HepG2 (cell line): ENCODE results near the gene COBL. TPM values are rescaled to one million over a fixed set of nuclear protein-coding genes. Genes with fewer than 3 reads are reported as not detected.

ENCODE experiments used
- DR1 ChIP-seq: sonication (generic); formaldehyde crosslinking; IDR thresholded peaks from 2 replicates; pipeline ENCODE4 v1.8.0; 2021; ENCODE audit warnings: mild to moderate bottlenecking, missing genetic modification reagents, inconsistent platforms
- ERF ChIP-seq: IDR thresholded peaks from 2 replicates; pipeline ENCODE4 v1.6.1; 2018; ENCODE audit warnings: missing biosample characterization, missing genetic modification reagents
- FOSL2 ChIP-seq: sonication (generic); formaldehyde crosslinking; IDR thresholded peaks from 2 replicates; pipeline ENCODE4 v1.4.0; 2020; ENCODE audit warnings: missing genetic modification reagents
- MXI1 ChIP-seq: IDR thresholded peaks from 3 replicates; pipeline ENCODE4 v1.6.1; 2012; ENCODE audit warnings: low read depth, low read length, inconsistent platforms, borderline replicate concordance
- RAD21 ChIP-seq: fragments of 450-650 bp; formaldehyde crosslinking; IDR thresholded peaks from 2 replicates; pipeline ENCODE4 v1.5.0; 2020; ENCODE audit warnings: mild to moderate bottlenecking
- TBL1XR1 ChIP-seq: fragments of 150-350 bp; IDR thresholded peaks from 2 replicates; pipeline ENCODE4 v1.6.1; 2014; ENCODE audit warnings: borderline replicate concordance, low read length; ENCODE audit not compliant: partially characterized antibody
- ZIK1 ChIP-seq: sonication (generic); formaldehyde crosslinking; IDR thresholded peaks from 2 replicates; pipeline ENCODE4 v1.5.0; 2020; ENCODE audit warnings: mild to moderate bottlenecking, low read depth, missing genetic modification reagents, borderline replicate concordance
- ZSCAN20 ChIP-seq: sonication (generic); formaldehyde crosslinking; IDR thresholded peaks from 2 replicates; pipeline ENCODE4 v1.4.0; 2020; ENCODE audit warnings: missing genetic modification reagents, mild to moderate bottlenecking, borderline replicate concordance
- polyA plus RNA-seq, 8 experiments: library from polyadenylated mRNA; depleted of rRNA in 3 of 8; stranded (reverse) in 7 of 8; unstranded in 1 of 8; fragments of >200 nt; fragmentation: Illumina TruSeq in 4 of 8; extraction: Trizol in 4 of 8; gene quantifications; 2 replicates each; pipeline versions ENCODE4 v1.2.1 to v1.2.3, GENCODE V29; 2011 to 2016; ENCODE audit warnings: low read depth in 4 of 8, missing spikeins in 1 of 8, mixed read lengths in 1 of 8; ENCODE audit not compliant: insufficient read depth in 1 of 8
- total RNA-seq, 5 experiments: library from RNA; depleted of rRNA; stranded (reverse); fragments of >200 nt; fragmentation: Illumina TruSeq; extraction: Trizol; gene quantifications; 2 replicates each; pipeline ENCODE4 v1.2.3, GENCODE V29; 2016; ENCODE audit warnings: low read depth in 1 of 5
- TF ChIP-seq, protein P1 (sequence below), 2 experiments: IDR thresholded peaks; 2 replicates each; pipeline ENCODE4 v1.6.1; 2011 to 2012; ENCODE audit warnings: low read length in 2 of 2, borderline replicate concordance in 1 of 2, low read depth in 1 of 2, mild to moderate bottlenecking in 1 of 2, moderate library complexity in 1 of 2
- TF ChIP-seq, protein P2 (sequence below), 2 experiments: sonication (generic) in 1 of 2; formaldehyde crosslinking in 1 of 2; IDR thresholded peaks; 2 replicates each; pipeline versions ENCODE4 v1.4.0 to v1.6.1; 2016 to 2020; ENCODE audit warnings: borderline replicate concordance in 1 of 2, low read depth in 1 of 2, mild to moderate bottlenecking in 1 of 2, missing genetic modification reagents in 1 of 2
- TF ChIP-seq, protein P3 (sequence below): sonication (generic); formaldehyde crosslinking; IDR thresholded peaks from 2 replicates; pipeline ENCODE4 v1.8.0; 2022; ENCODE audit warnings: missing genetic modification reagents, mild to moderate bottlenecking, moderate library complexity, borderline replicate concordance
- TF ChIP-seq, protein P4 (sequence below): IDR thresholded peaks from 2 replicates; pipeline ENCODE4 v1.6.1; 2016; ENCODE audit warnings: missing compliant biosample characterization, missing genetic modification reagents, borderline replicate concordance
- TF ChIP-seq, protein P5 (sequence below): IDR thresholded peaks from 2 replicates; pipeline ENCODE4 v1.6.1; 2016; ENCODE audit warnings: low read depth

The COBL gene
- total and polyA plus RNA-seq, 2 of the 13 experiments (the other 11 are each of a cell fraction or from before 2014, with no cell fraction given), result 3.8 to 4.9 TPM

DNA sequence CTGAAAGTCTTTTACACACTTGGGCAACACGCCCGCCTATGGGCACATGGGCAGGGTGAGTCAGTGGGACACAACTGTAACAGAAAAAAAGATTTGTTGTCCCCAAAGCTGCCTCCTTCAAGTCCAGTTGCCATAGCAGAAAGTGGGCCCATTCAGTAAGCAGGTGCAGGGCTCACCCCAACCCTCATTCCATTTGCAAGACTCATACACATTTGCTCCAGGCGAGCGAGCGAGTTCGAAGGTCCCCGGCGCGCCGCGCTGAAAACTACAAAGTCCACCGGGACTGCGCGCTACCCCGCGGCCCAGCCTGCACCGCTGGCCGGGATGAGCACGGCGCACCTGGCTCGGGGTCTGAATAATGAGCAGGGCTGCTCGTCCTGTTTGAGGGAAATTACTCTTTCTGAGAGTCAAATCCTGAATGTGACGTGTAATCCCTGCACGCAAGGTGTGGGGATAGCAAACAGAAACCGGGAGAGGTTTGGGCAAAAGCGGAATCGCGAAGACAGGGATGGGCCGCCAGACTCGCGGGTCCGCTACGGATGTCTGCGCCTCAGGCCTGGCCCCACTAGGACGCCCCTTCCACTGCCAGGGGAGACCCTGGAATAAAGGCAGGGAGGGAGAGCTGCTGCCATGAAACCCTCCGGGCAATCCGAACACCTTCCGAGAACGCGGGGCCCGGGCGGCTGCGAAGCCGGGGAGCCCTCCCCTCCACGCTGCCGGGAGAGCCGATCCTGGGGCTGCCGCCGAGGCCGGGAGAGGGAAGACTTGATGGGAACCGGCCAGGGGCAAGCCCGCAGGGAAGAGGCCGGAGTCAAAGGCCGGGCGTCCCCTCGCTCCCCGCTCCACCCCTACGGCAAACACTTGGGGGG lies 982 bp downstream of the COBL start (continued):
- TF ChIP-seq, protein P1, sequence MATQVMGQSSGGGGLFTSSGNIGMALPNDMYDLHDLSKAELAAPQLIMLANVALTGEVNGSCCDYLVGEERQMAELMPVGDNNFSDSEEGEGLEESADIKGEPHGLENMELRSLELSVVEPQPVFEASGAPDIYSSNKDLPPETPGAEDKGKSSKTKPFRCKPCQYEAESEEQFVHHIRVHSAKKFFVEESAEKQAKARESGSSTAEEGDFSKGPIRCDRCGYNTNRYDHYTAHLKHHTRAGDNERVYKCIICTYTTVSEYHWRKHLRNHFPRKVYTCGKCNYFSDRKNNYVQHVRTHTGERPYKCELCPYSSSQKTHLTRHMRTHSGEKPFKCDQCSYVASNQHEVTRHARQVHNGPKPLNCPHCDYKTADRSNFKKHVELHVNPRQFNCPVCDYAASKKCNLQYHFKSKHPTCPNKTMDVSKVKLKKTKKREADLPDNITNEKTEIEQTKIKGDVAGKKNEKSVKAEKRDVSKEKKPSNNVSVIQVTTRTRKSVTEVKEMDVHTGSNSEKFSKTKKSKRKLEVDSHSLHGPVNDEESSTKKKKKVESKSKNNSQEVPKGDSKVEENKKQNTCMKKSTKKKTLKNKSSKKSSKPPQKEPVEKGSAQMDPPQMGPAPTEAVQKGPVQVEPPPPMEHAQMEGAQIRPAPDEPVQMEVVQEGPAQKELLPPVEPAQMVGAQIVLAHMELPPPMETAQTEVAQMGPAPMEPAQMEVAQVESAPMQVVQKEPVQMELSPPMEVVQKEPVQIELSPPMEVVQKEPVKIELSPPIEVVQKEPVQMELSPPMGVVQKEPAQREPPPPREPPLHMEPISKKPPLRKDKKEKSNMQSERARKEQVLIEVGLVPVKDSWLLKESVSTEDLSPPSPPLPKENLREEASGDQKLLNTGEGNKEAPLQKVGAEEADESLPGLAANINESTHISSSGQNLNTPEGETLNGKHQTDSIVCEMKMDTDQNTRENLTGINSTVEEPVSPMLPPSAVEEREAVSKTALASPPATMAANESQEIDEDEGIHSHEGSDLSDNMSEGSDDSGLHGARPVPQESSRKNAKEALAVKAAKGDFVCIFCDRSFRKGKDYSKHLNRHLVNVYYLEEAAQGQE (IDR thresholded peaks at IDR 0.05; ENCODE audit: borderline replicate concordance in 1 of 2, low read depth in 1 of 2, low read length in 2 of 2), result peak in 1 of 2 experiments; percentile 54; a peak in 1 of 4 replicates
- TF ChIP-seq ZSCAN20 (CRISPR knock-in tag) (peak; percentile 59; the same call in 1 of the 2 replicates), MXI1 (peak; percentile 30; the same call in 1 of the 3 replicates), DR1 (0 out of 2 replicates have a peak, but pooled peaks have one; percentile 50), RAD21 (CRISPR knock-in tag) (peak; percentile 42; the same call in 1 of the 2 replicates), TBL1XR1 (peak; percentile 18), ERF (CRISPR knock-in tag) (peak; percentile 46; the same call in 1 of the 2 replicates), ZIK1 (CRISPR knock-in tag) (0 out of 2 replicates have a peak, but pooled peaks have one; percentile 30), FOSL2 (CRISPR knock-in tag) (peak; percentile 91)
- TF ChIP-seq, protein P2, sequence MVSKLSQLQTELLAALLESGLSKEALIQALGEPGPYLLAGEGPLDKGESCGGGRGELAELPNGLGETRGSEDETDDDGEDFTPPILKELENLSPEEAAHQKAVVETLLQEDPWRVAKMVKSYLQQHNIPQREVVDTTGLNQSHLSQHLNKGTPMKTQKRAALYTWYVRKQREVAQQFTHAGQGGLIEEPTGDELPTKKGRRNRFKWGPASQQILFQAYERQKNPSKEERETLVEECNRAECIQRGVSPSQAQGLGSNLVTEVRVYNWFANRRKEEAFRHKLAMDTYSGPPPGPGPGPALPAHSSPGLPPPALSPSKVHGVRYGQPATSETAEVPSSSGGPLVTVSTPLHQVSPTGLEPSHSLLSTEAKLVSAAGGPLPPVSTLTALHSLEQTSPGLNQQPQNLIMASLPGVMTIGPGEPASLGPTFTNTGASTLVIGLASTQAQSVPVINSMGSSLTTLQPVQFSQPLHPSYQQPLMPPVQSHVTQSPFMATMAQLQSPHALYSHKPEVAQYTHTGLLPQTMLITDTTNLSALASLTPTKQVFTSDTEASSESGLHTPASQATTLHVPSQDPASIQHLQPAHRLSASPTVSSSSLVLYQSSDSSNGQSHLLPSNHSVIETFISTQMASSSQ (IDR thresholded peaks at IDR 0.05; ENCODE audit: low read depth), result no peak
- TF ChIP-seq, protein P2 (CRISPR knock-in tag; IDR thresholded peaks at IDR 0.05; ENCODE audit: borderline replicate concordance), result no peak
- TF ChIP-seq, protein P3, sequence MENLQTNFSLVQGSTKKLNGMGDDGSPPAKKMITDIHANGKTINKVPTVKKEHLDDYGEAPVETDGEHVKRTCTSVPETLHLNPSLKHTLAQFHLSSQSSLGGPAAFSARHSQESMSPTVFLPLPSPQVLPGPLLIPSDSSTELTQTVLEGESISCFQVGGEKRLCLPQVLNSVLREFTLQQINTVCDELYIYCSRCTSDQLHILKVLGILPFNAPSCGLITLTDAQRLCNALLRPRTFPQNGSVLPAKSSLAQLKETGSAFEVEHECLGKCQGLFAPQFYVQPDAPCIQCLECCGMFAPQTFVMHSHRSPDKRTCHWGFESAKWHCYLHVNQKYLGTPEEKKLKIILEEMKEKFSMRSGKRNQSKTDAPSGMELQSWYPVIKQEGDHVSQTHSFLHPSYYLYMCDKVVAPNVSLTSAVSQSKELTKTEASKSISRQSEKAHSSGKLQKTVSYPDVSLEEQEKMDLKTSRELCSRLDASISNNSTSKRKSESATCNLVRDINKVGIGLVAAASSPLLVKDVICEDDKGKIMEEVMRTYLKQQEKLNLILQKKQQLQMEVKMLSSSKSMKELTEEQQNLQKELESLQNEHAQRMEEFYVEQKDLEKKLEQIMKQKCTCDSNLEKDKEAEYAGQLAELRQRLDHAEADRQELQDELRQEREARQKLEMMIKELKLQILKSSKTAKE (CRISPR knock-in tag), result peak; percentile 30; the same call in 1 of the 2 replicates
- TF ChIP-seq, protein P4, sequence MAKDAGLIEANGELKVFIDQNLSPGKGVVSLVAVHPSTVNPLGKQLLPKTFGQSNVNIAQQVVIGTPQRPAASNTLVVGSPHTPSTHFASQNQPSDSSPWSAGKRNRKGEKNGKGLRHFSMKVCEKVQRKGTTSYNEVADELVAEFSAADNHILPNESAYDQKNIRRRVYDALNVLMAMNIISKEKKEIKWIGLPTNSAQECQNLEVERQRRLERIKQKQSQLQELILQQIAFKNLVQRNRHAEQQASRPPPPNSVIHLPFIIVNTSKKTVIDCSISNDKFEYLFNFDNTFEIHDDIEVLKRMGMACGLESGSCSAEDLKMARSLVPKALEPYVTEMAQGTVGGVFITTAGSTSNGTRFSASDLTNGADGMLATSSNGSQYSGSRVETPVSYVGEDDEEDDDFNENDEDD (CRISPR knock-in tag), result peak; percentile 56; the same call in 1 of the 2 replicates
- TF ChIP-seq, protein P5, sequence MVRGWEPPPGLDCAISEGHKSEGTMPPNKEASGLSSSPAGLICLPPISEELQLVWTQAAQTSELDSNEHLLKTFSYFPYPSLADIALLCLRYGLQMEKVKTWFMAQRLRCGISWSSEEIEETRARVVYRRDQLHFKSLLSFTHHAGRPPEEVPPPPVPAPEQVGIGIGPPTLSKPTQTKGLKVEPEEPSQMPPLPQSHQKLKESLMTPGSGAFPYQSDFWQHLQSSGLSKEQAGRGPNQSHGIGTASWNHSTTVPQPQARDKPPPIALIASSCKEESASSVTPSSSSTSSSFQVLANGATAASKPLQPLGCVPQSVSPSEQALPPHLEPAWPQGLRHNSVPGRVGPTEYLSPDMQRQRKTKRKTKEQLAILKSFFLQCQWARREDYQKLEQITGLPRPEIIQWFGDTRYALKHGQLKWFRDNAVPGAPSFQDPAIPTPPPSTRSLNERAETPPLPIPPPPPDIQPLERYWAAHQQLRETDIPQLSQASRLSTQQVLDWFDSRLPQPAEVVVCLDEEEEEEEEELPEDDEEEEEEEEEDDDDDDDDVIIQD (CRISPR knock-in tag), result no peak; the same call in 1 of the 2 replicates
